GM19455 (cell line): ENCODE data around the gene CHMP5.

Source experiments
- ATAC-seq: cut with Tn5 transposase; IDR thresholded peaks from one replicate; pipeline ENCODE4 v1.9.1; 2021; ENCODE audit not compliant: unreplicated experiment

CHMP5 gene

GRCh38 chr9:33242609-33243134 is 22.2 kb upstream of the CHMP5 start:
- no peak for ATAC-seq

- ATAC-seq = no peak
These were observed 20.6 kb upstream of the CHMP5 start for GRCh38 chr9:33244137-33244784.

GRCh38 chr9:33245341-33245740 is 19.5 kb upstream of the CHMP5 start:
- ATAC-seq = no peak

GRCh38 chr9:33246269-33246860 is 18.5 kb upstream of the CHMP5 start:
- ATAC-seq = no peak

GRCh38 chr9:33248606-33249005 is 16.2 kb upstream of the CHMP5 start:
- no peak for ATAC-seq

GRCh38 chr9:33249087-33249658 is 15.7 kb upstream of the CHMP5 start:
- no peak for ATAC-seq

- ATAC-seq = no peak
These were observed 14.9 kb upstream of the CHMP5 start for GRCh38 chr9:33249983-33250382.

GRCh38 chr9:33250458-33250995 is 14.3 kb upstream of the CHMP5 start:
- no peak for ATAC-seq

GRCh38 chr9:33254211-33254610 is 10.6 kb upstream of the CHMP5 start:
- no peak for ATAC-seq

- no peak for ATAC-seq
These were observed 9.8 kb upstream of the CHMP5 start for GRCh38 chr9:33255014-33255413.

- ATAC-seq = no peak
These were observed 9.4 kb upstream of the CHMP5 start for GRCh38 chr9:33255471-33255870.

GRCh38 chr9:33256236-33256635 is 8.6 kb upstream of the CHMP5 start:
- ATAC-seq = no peak

- ATAC-seq = no peak
These were observed 7.6 kb upstream of the CHMP5 start for GRCh38 chr9:33257276-33257675.

GRCh38 chr9:33260372-33260771 is 4.5 kb upstream of the CHMP5 start:
- ATAC-seq = no peak

- no peak for ATAC-seq
These were observed 1.5 kb upstream of the CHMP5 start for GRCh38 chr9:33263131-33264002.

- ATAC-seq = peak; percentile 36
These were observed 811 bp upstream of the CHMP5 start for GRCh38 chr9:33264003-33264472.

- ATAC-seq = no peak
These were observed 489 bp downstream of the CHMP5 start for GRCh38 chr9:33265211-33265865.

GRCh38 chr9:33267151-33267767 is 2.4 kb downstream of the CHMP5 start:
- ATAC-seq = no peak

GRCh38 chr9:33270146-33270545 is 5.3 kb downstream of the CHMP5 start:
- ATAC-seq = no peak

GRCh38 chr9:33272061-33272460 is 7.2 kb downstream of the CHMP5 start:
- no peak for ATAC-seq
